HK-2 (cell line): Measurements from ENCODE around the gene PLXNB2.
A peak's percentile ranks its signal among the peaks of the same experiment; 100 is the strongest.

Experiments used
- DNase-seq: peaks from one replicate; pipeline ENCODE4 v3.0.0-alpha.2; 2018; ENCODE audit not compliant: unreplicated experiment

Gene PLXNB2

GRCh38 chr22:50262973-50263617 is 44.4 kb downstream of the PLXNB2 start:
- no peak for DNase-seq

GRCh38 chr22:50262460-50262911 is 45.0 kb downstream of the PLXNB2 start:
- DNase-seq, result peak; percentile 72

GRCh38 chr22:50261615-50262459 is 45.6 kb downstream of the PLXNB2 start, which contains the start of gene MAPK12:
MAPK12 (minus strand) TSS chr22:50261683; CDS start chr22:50261509, 174 bp downstream.
- no peak for DNase-seq

GRCh38 chr22:50260801-50261614 is 46.4 kb downstream of the PLXNB2 start:
- DNase-seq, result peak; percentile 63

GRCh38 chr22:50260434-50260800 is 47.0 kb downstream of the PLXNB2 start:
- no peak for DNase-seq

GRCh38 chr22:50259302-50259701 is 48.1 kb downstream of the PLXNB2 start:
- no peak for DNase-seq

GRCh38 chr22:50258361-50259292 is 48.8 kb downstream of the PLXNB2 start:
- DNase-seq, result no peak

GRCh38 chr22:50257451-50258360 is 49.7 kb downstream of the PLXNB2 start:
- DNase-seq, result no peak

GRCh38 chr22:50257041-50257440 is 50.4 kb downstream of the PLXNB2 start:
- DNase-seq, result no peak

- DNase-seq, result no peak
Measured at GRCh38 chr22:50256258-50256862, 51.1 kb downstream of the PLXNB2 start.

- no peak for DNase-seq
Measured at GRCh38 chr22:50255607-50256006, 51.8 kb downstream of the PLXNB2 start.

GRCh38 chr22:50255099-50255498 is 52.3 kb downstream of the PLXNB2 start:
- DNase-seq, result no peak

- no peak for DNase-seq
Measured at GRCh38 chr22:50253941-50254340, 53.5 kb downstream of the PLXNB2 start.

- no peak for DNase-seq
Measured at GRCh38 chr22:50253046-50253915, 54.2 kb downstream of the PLXNB2 start.

- DNase-seq, result peak; percentile 65
Measured at GRCh38 chr22:50252082-50253045, 55.1 kb downstream of the PLXNB2 start.

- no peak for DNase-seq
Measured at GRCh38 chr22:50251477-50252081, 55.9 kb downstream of the PLXNB2 start.
